K562 (cell line): ENCODE results near the gene CTCF.

Experiments used
- ARID2 ChIP-seq: fragments of 450-650 bp; IDR thresholded peaks from 2 replicates; pipeline ENCODE4 v1.6.1; 2017; ENCODE audit warnings: antibody characterized with exemption, mild to moderate bottlenecking
- CBX5 ChIP-seq: IDR thresholded peaks from 2 replicates; pipeline ENCODE4 v1.6.1; 2014; ENCODE audit warnings: low read depth, borderline replicate concordance
- CHD4 ChIP-seq: fragments of 200-600 bp; sonication (generic); IDR thresholded peaks from 3 replicates; pipeline ENCODE4 v1.6.1; 2012; ENCODE audit warnings: low read depth, mild to moderate bottlenecking, mixed read lengths, low read length, inconsistent platforms; ENCODE audit not compliant: insufficient read depth, insufficient replicate concordance, poor library complexity, severe bottlenecking
- ETS1 ChIP-seq: conservative IDR thresholded peaks from 2 replicates; pipeline ENCODE4 v1.6.1; 2011; ENCODE audit warnings: low read depth, mild to moderate bottlenecking, low read length; ENCODE audit not compliant: control insufficient read depth
- FOS ChIP-seq: IDR thresholded peaks from 3 replicates; pipeline ENCODE4 v1.6.1; 2011; ENCODE audit not compliant: insufficient read length; ENCODE audit errors: extremely low read depth
- FOXA1 ChIP-seq: fragments of 450-650 bp; IDR thresholded peaks from 2 replicates; pipeline ENCODE4 v1.6.1; 2016; ENCODE audit warnings: mild to moderate bottlenecking, borderline replicate concordance
- FOXA3 ChIP-seq, 2 experiments: fragments of 450-650 bp in 1 of 2; sonication (generic) in 1 of 2; formaldehyde crosslinking; IDR thresholded peaks in 1 of 2; conservative IDR thresholded peaks in 1 of 2; 2 replicates each; pipeline versions ENCODE4 v1.4.0 to v1.8.0; 2020 to 2022; ENCODE audit warnings: mild to moderate bottlenecking in 2 of 2, missing genetic modification reagents in 1 of 2
- NR2F6 ChIP-seq: fragments of 450-650 bp; formaldehyde crosslinking; IDR thresholded peaks from 2 replicates; pipeline ENCODE4 v1.4.0; 2020; ENCODE audit warnings: mild to moderate bottlenecking
- U2AF1 ChIP-seq: fragments of 200-400 bp; formaldehyde crosslinking; optimal IDR thresholded peaks from 2 replicates; pipeline ENCODE3; 2017; ENCODE audit warnings: mild to moderate bottlenecking, low read depth, low read length, moderate library complexity
- ZBTB43 ChIP-seq: sonication (generic); formaldehyde crosslinking; IDR thresholded peaks from 2 replicates; pipeline ENCODE4 v1.8.0; 2023; ENCODE audit warnings: mild to moderate bottlenecking, missing genetic modification reagents
- TF ChIP-seq, protein P1 (sequence below), 3 experiments: fragments of 200-800 bp in 1 of 3; sonication (Bioruptor generic) in 1 of 3; sonication (generic) in 1 of 3; formaldehyde crosslinking in 1 of 3; IDR thresholded peaks; 2 replicates each; pipeline versions ENCODE4 v1.6.1 to v1.8.0; 2016 to 2022; ENCODE audit warnings: mild to moderate bottlenecking in 2 of 3, missing compliant biosample characterization in 2 of 3, missing genetic modification characterization in 2 of 3, missing genetic modification reagents in 1 of 3
- TF ChIP-seq, protein P2 (sequence below): fragments of 250-450 bp; sonication (Bioruptor Pico); IDR thresholded peaks from 2 replicates; pipeline ENCODE4 v1.8.0; 2021; ENCODE audit warnings: moderate library complexity, mild to moderate bottlenecking, inconsistent platforms
- TF ChIP-seq, protein P3 (sequence below): fragments of 250-450 bp; sonication (Bioruptor Pico); IDR thresholded peaks from 2 replicates; pipeline ENCODE4 v1.4.0; 2020

GRCh38 chr16:67644038-67644437 lies 81.7 kb downstream of the CTCF start:
- TF ChIP-seq ZBTB43 (CRISPR knock-in tag) (no peak), U2AF1 (no peak), CBX5 (no peak), NR2F6 (CRISPR knock-in tag) (no peak), FOXA1 (no peak), CHD4 (no peak), FOXA3 (CRISPR knock-in tag; conservative IDR thresholded peaks at IDR 0.05 in 1 of 2, IDR thresholded peaks at IDR 0.05 in 1 of 2) (no peak), FOS (no peak), ETS1 (no peak), ARID2 (no peak)
- TF ChIP-seq, protein P1, sequence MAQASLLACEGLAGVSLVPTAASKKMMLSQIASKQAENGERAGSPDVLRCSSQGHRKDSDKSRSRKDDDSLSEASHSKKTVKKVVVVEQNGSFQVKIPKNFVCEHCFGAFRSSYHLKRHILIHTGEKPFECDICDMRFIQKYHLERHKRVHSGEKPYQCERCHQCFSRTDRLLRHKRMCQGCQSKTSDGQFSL (CRISPR knock-in tag; IDR thresholded peaks at IDR 0.05): no peak
- TF ChIP-seq, protein P1 (tag; IDR thresholded peaks at IDR 0.05): no peak
- TF ChIP-seq, protein P2, sequence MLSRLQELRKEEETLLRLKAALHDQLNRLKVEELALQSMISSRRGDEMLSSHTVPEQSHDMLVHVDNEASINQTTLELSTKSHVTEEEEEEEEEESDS (CRISPR knock-in tag): no peak
- TF ChIP-seq, protein P3, sequence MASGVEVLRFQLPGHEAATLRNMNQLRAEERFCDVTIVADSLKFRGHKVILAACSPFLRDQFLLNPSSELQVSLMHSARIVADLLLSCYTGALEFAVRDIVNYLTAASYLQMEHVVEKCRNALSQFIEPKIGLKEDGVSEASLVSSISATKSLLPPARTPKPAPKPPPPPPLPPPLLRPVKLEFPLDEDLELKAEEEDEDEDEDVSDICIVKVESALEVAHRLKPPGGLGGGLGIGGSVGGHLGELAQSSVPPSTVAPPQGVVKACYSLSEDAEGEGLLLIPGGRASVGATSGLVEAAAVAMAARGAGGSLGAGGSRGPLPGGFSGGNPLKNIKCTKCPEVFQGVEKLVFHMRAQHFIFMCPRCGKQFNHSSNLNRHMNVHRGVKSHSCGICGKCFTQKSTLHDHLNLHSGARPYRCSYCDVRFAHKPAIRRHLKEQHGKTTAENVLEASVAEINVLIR: no peak
